Measurements from ENCODE around the gene AK5. TPM values are rescaled to one million over a fixed set of nuclear protein-coding genes. Genes with fewer than 3 reads are reported as not detected.
A peak's percentile ranks its signal among the peaks of the same experiment; 100 is the strongest.

The AK5 gene
- total and polyA plus RNA-seq, 2 of the 4 experiments (the other 2 are of a cell fraction) = 22.5 to 25.8 TPM

DNA sequence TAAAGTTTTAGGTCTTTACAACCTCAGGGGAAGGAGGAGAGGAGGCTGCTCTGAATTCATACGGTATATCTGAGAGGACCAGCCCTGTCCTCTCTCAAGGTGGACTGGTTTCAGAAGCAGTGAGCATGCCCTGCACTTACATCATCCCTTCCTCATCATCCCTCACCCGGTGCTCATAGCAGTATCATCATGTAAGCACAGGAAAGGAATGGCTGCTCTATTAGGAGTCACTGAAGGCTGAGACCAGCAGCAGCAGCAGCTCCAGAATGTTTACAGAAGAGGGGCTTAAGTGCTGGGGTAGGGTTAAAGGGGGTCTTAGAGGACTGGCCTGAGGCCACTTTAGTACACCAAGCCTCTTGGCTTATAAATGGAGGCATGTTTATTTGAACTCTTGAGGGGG, 185.9 kb downstream of the AK5 start:
- ChIA-PET POLR2A (ENCODE audit: unreplicated experiment) (no interaction called here), CTCF (interaction anchor here (0.9 kb wide), 1 partner anchor 188 kb away, joined by 3 read pairs; no protein-coding TSS in a partner anchor)
- Histone ChIP-seq H2BK20ac (ENCODE audit: low read depth, low read length) (peak overlapping the region; percentile 66; the same call in 1 of the 2 replicates), H3K27me3 (ENCODE audit: control insufficient read depth, insufficient read depth, low read length) (no peaks in the 10 kb centered on the region), H4K20me1 (ENCODE audit: insufficient read depth, low read length) (no peaks in the 10 kb centered on the region), H3K27ac (ENCODE audit: insufficient read depth, low read length) (peak overlapping the region; percentile 39; the same call in 1 of the 2 replicates), H2AK9ac (replicated peaks; ENCODE audit: low read depth, low read length, poor library complexity) (peak overlapping the region; percentile 76), H3K4me2 (ENCODE audit: low read depth, low read length) (no peak overlapping the region), H4K91ac (ENCODE audit: insufficient read depth, low read depth, low read length) (peak overlapping the region; percentile 65), H4K8ac (ENCODE audit: low read depth in 2 of 2, low read length in 2 of 2) (peak overlapping the region; percentile 11 to 91; a peak in 3 of 4 replicates), H3K4me3 (ENCODE audit: insufficient read depth, low read depth, low read length) (no peak overlapping the region), H3K9me1 (ENCODE audit: insufficient read depth, low read length) (peaks cover 16% of the 10 kb centered on the region), H3K4ac (ENCODE audit: low read depth, low read length) (peak overlapping the region; percentile 84), H3K4me1 (ENCODE audit: control insufficient read depth, insufficient read depth, low read length) (peaks cover 12% of the 10 kb centered on the region), H3K9me3 (ENCODE audit: control insufficient read depth, insufficient read depth, low read length) (peaks cover 2% of the 10 kb centered on the region), H3K23ac (ENCODE audit: low read depth, low read length) (peak overlapping the region; percentile 14; the same call in 1 of the 2 replicates), H2AFZ (replicated peaks; ENCODE audit: low read length, poor library complexity) (peak overlapping the region; percentile 68), H3K36me3 (ENCODE audit: control insufficient read depth, insufficient read depth, low read length) (no peaks in the 10 kb centered on the region), H2BK15ac (ENCODE audit: low read depth, low read length) (peak overlapping the region; percentile 39; the same call in 1 of the 3 replicates), H2BK120ac (ENCODE audit: low read depth, low read length) (peak overlapping the region; percentile 84), H3K9ac (ENCODE audit: low read depth, low read length) (no peak overlapping the region), H4K5ac (ENCODE audit: low read depth, low read length) (peak overlapping the region; percentile 56), H2BK5ac (ENCODE audit: low read depth, low read length, poor library complexity, severe bottlenecking) (peak overlapping the region; percentile 69), H3K14ac (replicated peaks; ENCODE audit: low read depth, low read length) (peak overlapping the region; percentile 67), H3K18ac (ENCODE audit: low read depth, low read length) (peak overlapping the region; percentile 20; the same call in 1 of the 2 replicates), H3K79me1 (ENCODE audit: low read depth in 1 of 2, low read length in 2 of 2) (peaks cover 0 to 58% of the 10 kb centered on the region in 2 experiments; a peak in 2 of 4 replicates), H3K56ac (ENCODE audit: extremely low read depth, insufficient read depth, low read length) (no peak overlapping the region), H2AK5ac (ENCODE audit: low read depth, low read length) (peak overlapping the region; percentile 47; the same call in 1 of the 2 replicates)
- in situ Hi-C loops (cut with MboI; ENCODE audit: low sequenced_read_pairs) = no loop called here
- no TSS peak for BruUV-seq (replicated peaks)
- peak; percentile 79 for DNase-seq
- dilution Hi-C loops (cut with HindIII; ENCODE audit: low sequenced_read_pairs, unreplicated experiment) = no loop called here
- intact Hi-C loops (cut with micrococcal nuclease) = no loop called here
- WGBS, 2 experiments (ENCODE audit: extremely low coverage in 2 of 2, insufficient read length in 1 of 2) = no CpG with 5 or more reads among the region's 2 CpGs
- no peak for TF ChIP-seq RCOR1 (IDR thresholded peaks at IDR 0.05; ENCODE audit: insufficient replicate concordance, low read length)
- TF ChIP-seq, protein P1, sequence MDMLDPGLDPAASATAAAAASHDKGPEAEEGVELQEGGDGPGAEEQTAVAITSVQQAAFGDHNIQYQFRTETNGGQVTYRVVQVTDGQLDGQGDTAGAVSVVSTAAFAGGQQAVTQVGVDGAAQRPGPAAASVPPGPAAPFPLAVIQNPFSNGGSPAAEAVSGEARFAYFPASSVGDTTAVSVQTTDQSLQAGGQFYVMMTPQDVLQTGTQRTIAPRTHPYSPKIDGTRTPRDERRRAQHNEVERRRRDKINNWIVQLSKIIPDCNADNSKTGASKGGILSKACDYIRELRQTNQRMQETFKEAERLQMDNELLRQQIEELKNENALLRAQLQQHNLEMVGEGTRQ (IDR thresholded peaks at IDR 0.05; ENCODE audit: low read depth, low read length) = no peak
- peak; percentile 62; the same call in 1 of the 2 replicates for TF ChIP-seq CEBPB (IDR thresholded peaks at IDR 0.05; ENCODE audit: low read depth, low read length)
- no peak for TF ChIP-seq POLR2A (IDR thresholded peaks at IDR 0.05; ENCODE audit: low read depth, low read length)
- TF ChIP-seq MXI1 (IDR thresholded peaks at IDR 0.05; ENCODE audit: borderline replicate concordance, low read depth, low read length) = no peak
- no peak for TF ChIP-seq RFX5 (IDR thresholded peaks at IDR 0.05; ENCODE audit: low read depth, low read length)
- no peak for TF ChIP-seq NFE2L2 (IDR thresholded peaks at IDR 0.05; ENCODE audit: low read depth, low read length)
- ATAC-seq (ENCODE audit: low read depth) = peak; percentile 81
